GM23248 (cell line): ENCODE measurements around the gene SMPDL3B.

Experiments
- EZH2 ChIP-seq: fragments of 200-600 bp; sonication (generic); IDR thresholded peaks from 2 replicates; pipeline ENCODE4 v1.6.1; 2018; ENCODE audit warnings: antibody characterized with exemption, mild to moderate bottlenecking; ENCODE audit not compliant: insufficient read depth, poor library complexity, severe bottlenecking
- EZH2phosphoT487 ChIP-seq: fragments of 200-600 bp; sonication (generic); IDR thresholded peaks from 2 replicates; pipeline ENCODE4 v1.6.1; 2018; ENCODE audit warnings: antibody characterized with exemption, moderate library complexity, mild to moderate bottlenecking, low read depth; ENCODE audit not compliant: insufficient read depth

GRCh38 chr1:27891196-27891889 lies 43.5 kb upstream of the SMPDL3B start:
- TF ChIP-seq EZH2, result no peak
- no peak for TF ChIP-seq EZH2phosphoT487
